ENCODE results near the gene ENO4. TPM values are rescaled to one million over a fixed set of nuclear protein-coding genes. Genes with fewer than 3 reads are reported as not detected.

The ENO4 gene
- total and polyA plus RNA-seq, 9 of the 15 experiments (the other 6 are each of a cell fraction or from before 2014, with no cell fraction given): 0.07 TPM; not detected in 8

GRCh38 chr10:116857156-116857555 lies 7.9 kb downstream of the ENO4 start:
- Histone ChIP-seq H3K36me3 (ENCODE audit: control insufficient read depth, insufficient read depth, low read length) (no peaks in the 10 kb centered on the region), H3K4me1 (replicated peaks in 1 of 2; ENCODE audit: control insufficient read depth in 2 of 2, insufficient read depth in 2 of 2, low read length in 2 of 2) (no peaks in the 10 kb centered on the region), H3K4me3 (no peak overlapping the region), H2AFZ (ENCODE audit: low read depth, low read length) (no peak overlapping the region), H4K20me1 (replicated peaks; ENCODE audit: control insufficient read depth, insufficient read depth, low read length) (no peaks in the 10 kb centered on the region), H3K4me2 (ENCODE audit: insufficient read depth, low read length) (no peak overlapping the region), H3K27ac (ENCODE audit: extremely low read depth, low read depth, low read length) (no peak overlapping the region), H3K79me2 (ENCODE audit: control insufficient read depth, insufficient read depth, low read length) (no peaks in the 10 kb centered on the region), H3K27me3 (ENCODE audit: control insufficient read depth in 2 of 2, insufficient read depth in 2 of 2, low read length in 2 of 2) (peaks cover 3 to 7% of the 10 kb centered on the region in 2 experiments; a peak in 4 of 5 replicates), H3K9ac (ENCODE audit: insufficient read depth in 1 of 2, low read depth in 2 of 2, low read length in 2 of 2) (no peak overlapping the region), H3K9me1 (ENCODE audit: control insufficient read depth, insufficient read depth, low read length) (no peaks in the 10 kb centered on the region), H3K9me3 (replicated peaks; ENCODE audit: control insufficient read depth, insufficient read depth, low read depth, low read length) (no peaks in the 10 kb centered on the region)
- no TSS peak for BruUV-seq (replicated peaks)
- no peak for ATAC-seq
- ChIA-PET POLR2A (no interaction called here), CTCF (ENCODE audit: low intra/inter-chr PET ratio) (no interaction called here)
- FAIRE-seq: no peak
- no peak for DNase-seq (ENCODE audit: extremely low read depth in 1 of 4, low spot score in 3 of 4)
- intact Hi-C loops (cut with micrococcal nuclease): no loop called here
- TF ChIP-seq TCF7 (IDR thresholded peaks at IDR 0.05; ENCODE audit: borderline replicate concordance) (no peak), KLF13 (tag; IDR thresholded peaks at IDR 0.05; ENCODE audit: borderline replicate concordance, low read depth) (no peak), ZBTB9 (CRISPR knock-in tag; IDR thresholded peaks at IDR 0.05) (no peak), YBX1 (IDR thresholded peaks at IDR 0.05) (no peak), TCF7L2 (IDR thresholded peaks at IDR 0.05; ENCODE audit: low read depth, low read length) (no peak), ZEB2 (IDR thresholded peaks at IDR 0.05) (no peak), ZNF551 (CRISPR knock-in tag; IDR thresholded peaks at IDR 0.05) (no peak), NBN (IDR thresholded peaks at IDR 0.05; ENCODE audit: low read depth) (no peak), PRMT5 (CRISPR knock-in tag; IDR thresholded peaks at IDR 0.05) (no peak), HDGF (IDR thresholded peaks at IDR 0.05) (no peak), SNIP1 (IDR thresholded peaks at IDR 0.05; ENCODE audit: low read depth) (no peak)
- in situ Hi-C loops (cut with MboI): no loop called here
- WGBS (ENCODE audit: insufficient coverage, low coverage, missing lambda C conversion rate): 0% methylated on average over 3 of the region's 3 CpGs
